H9 (cell line): Measurements from ENCODE around the gene ZNF423. TPM values are rescaled to one million over a fixed set of nuclear protein-coding genes. Genes with fewer than 3 reads are reported as not detected.

Experiments
- DNase-seq: peaks from one replicate; pipeline ENCODE4 v3.0.0-alpha.2; 2017
- H2AFZ ChIP-seq: one replicate; pipeline ENCODE4 v1.6.1; 2013; ENCODE audit warnings: mild to moderate bottlenecking, low read length, control low read depth, moderate library complexity
- H2AK5ac ChIP-seq: 2 replicates; pipeline ENCODE4 v1.6.1; 2013; ENCODE audit warnings: low read length, control low read depth, mixed read lengths; ENCODE audit not compliant: insufficient read length
- H2BK120ac ChIP-seq: one replicate; pipeline ENCODE4 v1.6.1; 2013; ENCODE audit warnings: low read depth, mild to moderate bottlenecking, low read length, control low read depth, inconsistent platforms; ENCODE audit not compliant: poor library complexity, severe bottlenecking
- H2BK12ac ChIP-seq: 2 replicates; pipeline ENCODE4 v1.6.1; 2013; ENCODE audit warnings: low read length, control low read depth, mixed read lengths, low read depth; ENCODE audit not compliant: insufficient read length
- H2BK15ac ChIP-seq: 2 replicates; pipeline ENCODE4 v1.6.1; 2013; ENCODE audit warnings: low read depth, low read length, control low read depth
- H2BK20ac ChIP-seq: one replicate; pipeline ENCODE4 v1.6.1; 2013; ENCODE audit warnings: low read depth, mild to moderate bottlenecking, low read length, control low read depth, inconsistent platforms; ENCODE audit not compliant: poor library complexity, severe bottlenecking
- H2BK5ac ChIP-seq: 2 replicates; pipeline ENCODE4 v1.6.1; 2013; ENCODE audit warnings: low read length, control low read depth, mixed read lengths; ENCODE audit not compliant: insufficient read length
- H3K14ac ChIP-seq: 2 replicates; pipeline ENCODE4 v1.6.1; 2013; ENCODE audit warnings: low read length, control low read depth; ENCODE audit not compliant: insufficient read depth
- H3K18ac ChIP-seq: 2 replicates; pipeline ENCODE4 v1.6.1; 2013; ENCODE audit warnings: low read depth, mild to moderate bottlenecking, mixed read lengths, low read length, control low read depth; ENCODE audit not compliant: insufficient read length
- H3K23ac ChIP-seq: 2 replicates; pipeline ENCODE4 v1.6.1; 2013; ENCODE audit warnings: low read length, control low read depth, mixed read lengths, low read depth; ENCODE audit not compliant: insufficient read length
- H3K23me2 ChIP-seq: 2 replicates; pipeline ENCODE4 v1.6.1; 2013; ENCODE audit warnings: low read depth, mild to moderate bottlenecking, mixed read lengths, low read length, control low read depth; ENCODE audit not compliant: insufficient read length, poor library complexity, severe bottlenecking
- H3K27ac ChIP-seq: 2 replicates; pipeline ENCODE4 v1.5.1; 2013; ENCODE audit warnings: low read length, control low read depth, mixed read lengths, low read depth; ENCODE audit not compliant: insufficient read length
- H3K27me3 ChIP-seq: 2 replicates; pipeline ENCODE4 v1.6.1; 2013; ENCODE audit warnings: low read length, control low read depth, inconsistent platforms; ENCODE audit not compliant: insufficient read depth
- H3K4ac ChIP-seq: 2 replicates; pipeline ENCODE4 v1.6.1; 2013; ENCODE audit warnings: low read depth, mild to moderate bottlenecking, control low read depth, inconsistent platforms, low read length, moderate library complexity
- H3K4me1 ChIP-seq: 2 replicates; pipeline ENCODE4 v1.6.1; 2013; ENCODE audit warnings: low read length, control low read depth, inconsistent platforms; ENCODE audit not compliant: insufficient read depth
- H3K4me2 ChIP-seq: 2 replicates; pipeline ENCODE4 v1.6.1; 2013; ENCODE audit warnings: low read length, control low read depth, mixed read lengths; ENCODE audit not compliant: insufficient read length, insufficient read depth
- H3K56ac ChIP-seq: 2 replicates; pipeline ENCODE4 v1.6.1; 2013; ENCODE audit warnings: low read depth, mild to moderate bottlenecking, mixed read lengths, low read length, control low read depth; ENCODE audit not compliant: insufficient read length
- H3K79me1 ChIP-seq: 2 replicates; pipeline ENCODE4 v1.6.1; 2013; ENCODE audit warnings: low read depth, mild to moderate bottlenecking, moderate library complexity, low read length, control low read depth, inconsistent platforms; ENCODE audit not compliant: insufficient read depth, poor library complexity, severe bottlenecking
- H3K79me2 ChIP-seq: 2 replicates; pipeline ENCODE4 v1.6.1; 2013; ENCODE audit warnings: low read length, control low read depth, inconsistent platforms; ENCODE audit not compliant: insufficient read depth
- H3K9ac ChIP-seq: 2 replicates; pipeline ENCODE4 v1.6.1; 2013; ENCODE audit warnings: low read length, control low read depth, mixed read lengths; ENCODE audit not compliant: insufficient read length; ENCODE audit errors: extremely low read depth
- H3K9me3 ChIP-seq: one replicate; pipeline ENCODE4 v1.6.1; 2013; ENCODE audit warnings: low read depth, low read length, inconsistent platforms; ENCODE audit not compliant: control insufficient read depth
- H3T11ph ChIP-seq: one replicate; pipeline ENCODE4 v1.6.1; 2013; ENCODE audit warnings: mild to moderate bottlenecking, low read length, control low read depth, inconsistent platforms
- H4K20me1 ChIP-seq: one replicate; pipeline ENCODE4 v1.6.1; 2013; ENCODE audit not compliant: control insufficient read depth, insufficient read length, insufficient read depth
- H4K5ac ChIP-seq: 2 replicates; pipeline ENCODE4 v1.6.1; 2013; ENCODE audit warnings: low read depth, mild to moderate bottlenecking, mixed read lengths, low read length, control low read depth; ENCODE audit not compliant: insufficient read length
- H4K8ac ChIP-seq: replicated peaks from 2 replicates; pipeline ENCODE4 v1.6.1; 2013; ENCODE audit warnings: low read length, control low read depth, mixed read lengths, low read depth; ENCODE audit not compliant: insufficient read length
- H4K91ac ChIP-seq: 2 replicates; pipeline ENCODE4 v1.6.1; 2013; ENCODE audit warnings: low read depth, mild to moderate bottlenecking, moderate library complexity, mixed read lengths, low read length, control low read depth; ENCODE audit not compliant: insufficient read length
- H3K27ac Mint-ChIP-seq, 3 experiments: 2 replicates in 2 of 3; 3 replicates in 1 of 3; pipeline ENCODE4 v1.8.0; 2020 to 2021; ENCODE audit warnings: mixed read lengths in 3 of 3, mild to moderate bottlenecking in 1 of 3, moderate library complexity in 1 of 3
- H3K27me3 Mint-ChIP-seq: 2 replicates; pipeline ENCODE4 v1.8.0; 2021; ENCODE audit warnings: low read depth, mild to moderate bottlenecking, moderate library complexity, mixed read lengths
- H3K36me3 Mint-ChIP-seq, 3 experiments: 2 replicates in 2 of 3; 3 replicates in 1 of 3; pipeline ENCODE4 v1.8.0; 2020 to 2021; ENCODE audit warnings: low read depth in 3 of 3, mixed read lengths in 3 of 3; ENCODE audit not compliant: insufficient read depth in 1 of 3
- H3K4me1 Mint-ChIP-seq, 2 experiments: 2 replicates each; pipeline ENCODE4 v1.8.0; 2020; ENCODE audit warnings: mixed read lengths in 2 of 2
- H3K4me3 Mint-ChIP-seq, 2 experiments: 2 replicates in 1 of 2; 3 replicates in 1 of 2; pipeline ENCODE4 v1.8.0; 2020 to 2021; ENCODE audit warnings: mild to moderate bottlenecking in 2 of 2, mixed read lengths in 2 of 2, moderate library complexity in 1 of 2
- H3K9me3 Mint-ChIP-seq, 2 experiments: 2 replicates in 1 of 2; 3 replicates in 1 of 2; pipeline ENCODE4 v1.8.0; 2020; ENCODE audit warnings: mild to moderate bottlenecking in 2 of 2, mixed read lengths in 2 of 2, moderate library complexity in 1 of 2
- CTCF ChIP-seq: fragments of 200-600 bp; sonication (generic); conservative IDR thresholded peaks from 3 replicates; pipeline ENCODE4 v1.8.0; 2021; ENCODE audit warnings: antibody characterized with exemption, mild to moderate bottlenecking
- WGBS: extraction: QIAGEN DNeasy Blood & Tissue Kit; methylation state at CpG from one replicate; pipeline ENCODE4 v1.1.7; 2013; ENCODE audit warnings: missing lambda C conversion rate, low lambda C conversion rate, mixed read lengths; ENCODE audit not compliant: insufficient read length; ENCODE audit errors: extremely low coverage; 5-methylcytosine and 5-hydroxymethylcytosine counted together
- total RNA-seq: library from RNA; stranded (reverse); gene quantifications from 2 replicates; pipeline ENCODE4 v1.2.1, GENCODE V29; 2021

ZNF423 gene
- total RNA-seq, 1 experiment from 2014 or later, result 51.5 TPM

GRCh38 chr16:49615576-49615975 lies 240.3 kb downstream of the ZNF423 start:
- no peak overlapping the region for H3K56ac ChIP-seq
- no peak overlapping the region for H3K23ac ChIP-seq
- H2AFZ ChIP-seq, result no peak overlapping the region
- no peaks in the 10 kb centered on the region for H3K79me2 ChIP-seq
- WGBS, result no CpG with 5 or more reads among the region's 8 CpGs
- no peak overlapping the region for H4K8ac ChIP-seq
- H2AK5ac ChIP-seq, result no peak overlapping the region
- no peaks in the 10 kb centered on the region for H3K9me3 ChIP-seq
- H3K18ac ChIP-seq, result no peak overlapping the region
- no peak overlapping the region for H2BK20ac ChIP-seq
- H4K91ac ChIP-seq, result no peak overlapping the region
- no peaks in the 10 kb centered on the region for H3K27me3 ChIP-seq
- no peaks in the 10 kb centered on the region for H3K23me2 ChIP-seq
- peaks cover under 1 to 1% of the 10 kb centered on the region in 2 experiments; a peak in 3 of 4 replicates for H3K4me1 Mint-ChIP-seq
- no peak overlapping the region for H2BK15ac ChIP-seq
- no peaks in the 10 kb centered on the region for H4K20me1 ChIP-seq
- no peak for TF ChIP-seq CTCF
- no peak overlapping the region for H3K4me3 Mint-ChIP-seq
- H3K14ac ChIP-seq, result no peak overlapping the region
- no peak overlapping the region for H3K4ac ChIP-seq
- H2BK5ac ChIP-seq, result no peak overlapping the region
- peaks cover 4 to 10% (median 10%) of the 10 kb centered on the region in 3 experiments; a peak in 5 of 7 replicates for H3K36me3 Mint-ChIP-seq
- no peak overlapping the region for H2BK12ac ChIP-seq
- no peak overlapping the region for H3K4me2 ChIP-seq
- no peak overlapping the region for H3T11ph ChIP-seq
- peak; percentile 15 for DNase-seq
- no peak overlapping the region for H2BK120ac ChIP-seq
- H3K27me3 Mint-ChIP-seq, result no peaks in the 10 kb centered on the region; the same call in 1 of the 2 replicates
- H3K9me3 Mint-ChIP-seq, result peaks cover 0 to 2% of the 10 kb centered on the region in 2 experiments; a peak in 1 of 5 replicates
- H3K27ac ChIP-seq, result no peak overlapping the region
- H3K79me1 ChIP-seq, result no peaks in the 10 kb centered on the region
- H3K9ac ChIP-seq, result no peak overlapping the region
- H3K4me1 ChIP-seq, result no peaks in the 10 kb centered on the region
- H4K5ac ChIP-seq, result no peak overlapping the region
- H3K27ac Mint-ChIP-seq, result no peak overlapping the region
